CD4-positive, alpha-beta T cell treated with Interleukin-15 for 1 hour (primary cell): Measurements from ENCODE around the gene ZNF454.

Source experiments
- DNase-seq: peaks from one replicate; pipeline ENCODE4 v3.0.0-alpha.2; 2020

Gene ZNF454

DNA sequence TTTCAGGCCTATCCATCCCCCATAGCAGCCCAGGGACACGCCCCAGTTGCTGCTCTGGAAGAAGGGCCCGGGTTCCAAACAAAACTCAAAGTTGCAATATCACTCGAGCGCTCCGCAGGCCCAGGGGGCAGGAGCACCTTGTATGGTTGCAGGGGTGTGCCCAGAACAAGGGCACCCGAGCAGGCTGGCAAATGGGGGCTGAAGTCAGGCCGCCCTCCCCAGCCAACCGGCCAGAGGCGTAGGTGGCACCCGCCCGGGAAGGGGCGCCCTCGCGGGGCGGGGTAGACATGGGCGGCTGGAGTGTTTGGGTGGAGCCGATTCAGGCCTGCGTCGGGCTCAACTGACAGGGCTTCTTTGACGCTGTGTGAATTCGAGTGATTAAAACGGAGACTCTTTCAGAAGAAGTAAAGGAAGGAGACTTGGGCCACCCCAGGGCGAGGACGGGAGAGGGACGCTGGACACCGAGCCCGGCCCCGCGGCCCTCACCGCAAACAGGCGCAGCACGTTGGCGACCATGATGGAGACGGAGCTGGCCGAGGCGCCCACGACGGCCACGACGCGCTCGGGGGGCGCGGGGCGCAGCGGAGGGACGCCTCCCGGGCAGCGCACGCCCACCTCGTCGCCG lies 53.1 kb downstream of the ZNF454 start:
- no peak for DNase-seq

GRCh38 chr5:178994580-178995340 lies 53.8 kb downstream of the ZNF454 start, which contains the start of gene GRM6:
TSS of gene GRM6 (minus strand) at chr5:178995320. CDS start at chr5:178994944, 376 bp downstream.
- no peak for DNase-seq

GRCh38 chr5:178995341-178995690 lies 54.3 kb downstream of the ZNF454 start:
- no peak for DNase-seq

DNA sequence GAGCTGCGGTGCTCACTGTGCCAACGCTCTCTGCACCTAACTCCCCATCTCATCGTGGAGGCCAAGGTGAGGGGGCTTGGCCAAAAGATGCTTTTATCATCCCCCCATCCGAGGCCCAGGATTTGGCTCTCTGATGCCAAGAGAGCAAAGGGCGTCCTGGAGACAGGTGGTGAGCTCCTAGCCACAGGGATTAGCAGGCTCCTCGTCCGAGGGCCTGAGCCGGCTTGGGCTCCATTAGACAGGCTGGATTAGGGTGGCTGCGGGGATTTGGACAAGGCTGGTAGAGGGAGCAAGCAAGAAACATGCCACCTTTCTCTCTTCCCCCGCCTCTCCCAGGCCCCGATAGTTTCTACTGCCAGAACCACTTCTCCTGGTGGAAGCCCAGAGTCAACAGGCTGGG lies 55.2 kb downstream of the ZNF454 start:
- no peak for DNase-seq

- DNase-seq: no peak
Observed at GRCh38 chr5:178997191-178997590, 56.2 kb downstream of the ZNF454 start.

- no peak for DNase-seq
Observed at GRCh38 chr5:178998441-178998840, 57.4 kb downstream of the ZNF454 start.

DNA sequence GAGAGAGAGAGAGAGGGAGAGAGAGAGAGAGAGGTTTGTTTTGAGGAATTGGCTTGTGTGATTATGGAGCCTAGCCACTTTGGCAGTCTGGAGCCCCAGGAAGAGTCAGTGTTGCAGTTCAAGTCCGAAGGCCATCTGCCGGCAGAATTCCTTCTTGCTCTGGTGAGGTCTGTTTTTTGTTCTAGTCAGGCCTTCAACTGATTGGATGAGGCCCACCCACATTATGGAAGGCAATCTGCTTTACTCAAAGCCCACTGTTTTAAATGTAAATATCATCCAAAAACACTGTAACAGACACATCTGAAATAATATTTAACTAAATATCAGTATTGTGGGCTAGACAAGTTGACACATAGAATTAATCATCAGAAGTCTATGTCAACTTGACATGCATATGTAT lies 65.6 kb downstream of the ZNF454 start:
- DNase-seq: no peak

DNA sequence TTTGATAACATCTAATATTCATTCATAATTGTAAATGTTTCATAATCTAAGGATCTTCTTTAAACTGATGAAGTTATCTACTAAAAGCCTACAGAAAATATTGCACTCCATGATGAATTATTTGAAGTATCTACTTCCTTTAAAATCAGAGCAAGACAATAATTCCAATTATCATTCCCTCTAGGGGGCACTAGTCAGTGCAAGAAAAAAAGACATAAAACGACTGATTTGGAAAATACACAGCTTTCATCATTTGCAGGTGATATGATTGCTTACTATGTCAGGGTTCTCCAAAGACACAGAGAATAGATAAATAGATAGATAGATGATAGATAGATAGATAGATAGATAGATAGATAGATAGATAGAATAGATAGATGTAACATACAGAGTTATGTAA lies 67.7 kb downstream of the ZNF454 start:
- DNase-seq: no peak
